ENCODE measurements around the gene MYG1. TPM values are rescaled to one million over a fixed set of nuclear protein-coding genes. Genes with fewer than 3 reads are reported as not detected.

Gene MYG1, protein sequence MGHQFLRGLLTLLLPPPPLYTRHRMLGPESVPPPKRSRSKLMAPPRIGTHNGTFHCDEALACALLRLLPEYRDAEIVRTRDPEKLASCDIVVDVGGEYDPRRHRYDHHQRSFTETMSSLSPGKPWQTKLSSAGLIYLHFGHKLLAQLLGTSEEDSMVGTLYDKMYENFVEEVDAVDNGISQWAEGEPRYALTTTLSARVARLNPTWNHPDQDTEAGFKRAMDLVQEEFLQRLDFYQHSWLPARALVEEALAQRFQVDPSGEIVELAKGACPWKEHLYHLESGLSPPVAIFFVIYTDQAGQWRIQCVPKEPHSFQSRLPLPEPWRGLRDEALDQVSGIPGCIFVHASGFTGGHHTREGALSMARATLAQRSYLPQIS
- total RNA-seq (2021) (102 and 111 TPM in 2 replicates), Bru-seq, nascent RNA (percentile 75 among the genes with signal in this experiment), BruChase-seq, experiment 1, labeled RNA remaining after a 2-hour chase (percentile 81 among the genes with signal in this experiment), BruChase-seq, experiment 2, labeled RNA remaining after a 6-hour chase (percentile 80 among the genes with signal in this experiment)
- long read RNA-seq, transcript C12orf10-205 (6 exons, 1,369 nt): minor isoform, 8 of 123 reads
- long read RNA-seq, transcript C12orf10-201 (7 exons, 1,192 nt): major isoform, 93 of 123 reads
- long read RNA-seq, partial matches to known transcripts: 5 of 123 reads
- long read RNA-seq, other reads (novel, unspliced or antisense): 11 of 123 reads

DNA sequence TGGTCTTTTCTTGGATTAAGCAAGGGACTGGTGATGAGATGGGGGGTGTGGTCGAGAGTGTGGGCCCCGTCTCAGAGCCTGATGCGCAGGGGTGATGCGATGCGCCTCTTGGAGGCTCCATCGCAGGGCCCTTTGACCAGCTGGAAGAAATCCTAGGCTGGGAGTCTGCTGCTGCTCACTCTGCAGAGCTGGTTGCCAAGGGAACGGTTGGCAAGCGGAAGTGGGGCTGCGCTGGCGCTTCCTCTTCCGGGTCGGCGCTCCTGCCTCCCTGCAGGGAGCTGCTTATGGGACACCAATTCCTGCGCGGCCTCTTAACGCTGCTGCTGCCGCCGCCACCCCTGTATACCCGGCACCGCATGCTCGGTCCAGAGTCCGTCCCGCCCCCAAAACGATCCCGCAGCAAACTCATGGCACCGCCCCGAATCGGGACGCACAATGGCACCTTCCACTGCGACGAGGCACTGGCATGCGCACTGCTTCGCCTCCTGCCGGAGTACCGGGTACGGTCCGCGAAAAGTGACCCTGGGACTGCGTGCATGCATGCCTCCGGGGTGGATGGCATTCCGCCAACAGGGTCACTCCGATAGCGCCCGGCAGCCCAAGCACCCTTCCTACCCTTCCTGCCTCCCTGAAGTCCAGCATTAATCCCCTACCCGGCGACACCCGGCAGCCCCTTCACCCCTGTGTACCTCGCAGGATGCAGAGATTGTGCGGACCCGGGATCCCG lies at the start of gene MYG1:
MYG1 (plus strand) TSS at position 242 of the 727 bp plus-strand sequence; CDS start at position 285, 43 bp downstream.
- H3K27me3 ChIP-seq (replicated peaks; ENCODE audit: insufficient read depth, low read depth, low read length, poor library complexity): no peaks in the 10 kb centered on the region
- CTCF ChIA-PET: interaction anchor here (0.7 to 1.8 kb wide), 2 partner anchors 22 to 86 kb away, joined by 4 to 11 read pairs; partner anchors contain the start of gene AAAS
- intact Hi-C loops (cut with micrococcal nuclease; ENCODE audit: unreplicated experiment): no loop called here
- peak within 1 kb of the TSS; percentile 73 for H3K4me3 ChIP-seq (ENCODE audit: low read depth, low read length, poor library complexity, severe bottlenecking)
- POLR2A ChIA-PET (ENCODE audit: low non-redundant PET): interaction anchor here (0.6 kb wide), 2 partner anchors 77 to 120 kb away, joined by 15 to 17 read pairs; no protein-coding TSS in a partner anchor
- H3K36me3 ChIP-seq (ENCODE audit: insufficient read depth, low read length, poor library complexity, severe bottlenecking): peaks cover 33% of the 10 kb centered on the region
- BruUV-seq (replicated peaks): no TSS peak
- DNase-seq (ENCODE audit: low spot score): peak; percentile 97
- peak within 1 kb of the TSS; percentile 78 for H3K27ac ChIP-seq (ENCODE audit: low read depth, low read length, poor library complexity, severe bottlenecking)
- peaks cover 13% of the 10 kb centered on the region for H3K4me1 ChIP-seq (ENCODE audit: insufficient read depth, low read length, poor library complexity, severe bottlenecking)
- TF ChIP-seq, protein P1, sequence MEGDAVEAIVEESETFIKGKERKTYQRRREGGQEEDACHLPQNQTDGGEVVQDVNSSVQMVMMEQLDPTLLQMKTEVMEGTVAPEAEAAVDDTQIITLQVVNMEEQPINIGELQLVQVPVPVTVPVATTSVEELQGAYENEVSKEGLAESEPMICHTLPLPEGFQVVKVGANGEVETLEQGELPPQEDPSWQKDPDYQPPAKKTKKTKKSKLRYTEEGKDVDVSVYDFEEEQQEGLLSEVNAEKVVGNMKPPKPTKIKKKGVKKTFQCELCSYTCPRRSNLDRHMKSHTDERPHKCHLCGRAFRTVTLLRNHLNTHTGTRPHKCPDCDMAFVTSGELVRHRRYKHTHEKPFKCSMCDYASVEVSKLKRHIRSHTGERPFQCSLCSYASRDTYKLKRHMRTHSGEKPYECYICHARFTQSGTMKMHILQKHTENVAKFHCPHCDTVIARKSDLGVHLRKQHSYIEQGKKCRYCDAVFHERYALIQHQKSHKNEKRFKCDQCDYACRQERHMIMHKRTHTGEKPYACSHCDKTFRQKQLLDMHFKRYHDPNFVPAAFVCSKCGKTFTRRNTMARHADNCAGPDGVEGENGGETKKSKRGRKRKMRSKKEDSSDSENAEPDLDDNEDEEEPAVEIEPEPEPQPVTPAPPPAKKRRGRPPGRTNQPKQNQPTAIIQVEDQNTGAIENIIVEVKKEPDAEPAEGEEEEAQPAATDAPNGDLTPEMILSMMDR (conservative IDR thresholded peaks at IDR 0.05; ENCODE audit: low read depth, low read length): 0 out of 2 replicates have a peak, but pooled peaks have one; percentile 24
- TF ChIP-seq EZH2 (IDR thresholded peaks at IDR 0.05; ENCODE audit: borderline replicate concordance, low read depth, low read length, poor library complexity, severe bottlenecking): no peak
- H3K9me3 ChIP-seq (ENCODE audit: low read depth, low read length, poor library complexity, severe bottlenecking): no peaks in the 10 kb centered on the region

DNA sequence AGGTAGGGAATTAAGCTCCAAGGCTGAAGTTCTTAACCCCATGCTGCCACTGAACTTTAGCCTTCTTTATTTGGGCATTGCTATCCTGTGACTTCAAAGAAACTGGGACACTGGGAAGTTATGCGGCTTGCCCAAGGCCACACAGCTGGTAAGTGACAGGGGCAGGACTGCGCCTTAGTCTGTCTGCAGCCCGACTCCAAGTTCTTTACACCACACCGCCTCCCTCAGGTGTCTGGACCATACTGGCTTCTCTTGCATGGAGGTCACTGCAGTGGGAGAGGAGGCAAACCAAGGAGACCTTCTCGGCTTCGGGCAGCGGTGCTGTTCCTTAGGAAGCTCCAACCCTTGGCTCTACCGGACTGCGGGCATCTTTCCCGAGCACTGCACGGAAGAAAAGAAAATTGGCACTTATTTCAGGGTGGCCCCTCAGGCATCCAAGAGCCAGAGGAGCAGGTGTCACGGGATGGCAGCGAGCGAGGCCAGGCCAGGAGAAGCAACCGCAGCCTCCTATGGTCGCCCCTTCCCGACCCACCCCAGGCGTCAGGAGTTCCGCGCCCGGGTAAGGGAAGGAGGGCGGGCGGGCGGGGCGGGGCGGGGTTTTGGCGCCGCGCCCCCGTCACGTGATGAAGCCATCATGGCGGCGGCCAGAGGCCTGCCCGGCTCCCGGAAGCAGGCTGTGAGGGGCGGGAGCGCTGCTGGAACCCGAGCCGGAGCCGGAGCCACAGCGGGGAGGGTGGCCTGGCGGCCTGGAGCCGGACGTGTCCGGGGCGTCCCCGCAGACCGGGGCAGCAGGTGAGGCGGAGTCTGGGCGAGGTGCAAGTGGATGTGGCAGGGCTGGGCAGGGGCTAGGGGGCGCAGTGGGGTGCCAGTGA lies 47.8 kb upstream of the MYG1 start:
- CTCF ChIA-PET: interaction anchor here (1.3 kb wide), 1 partner anchor 38 kb away, joined by 3 read pairs; no protein-coding TSS in a partner anchor
- peak; percentile 80 for DNase-seq (ENCODE audit: low spot score)
- Histone ChIP-seq H3K36me3 (ENCODE audit: insufficient read depth, low read length, poor library complexity, severe bottlenecking) (no peaks in the 10 kb centered on the region), H3K9me3 (ENCODE audit: low read depth, low read length, poor library complexity, severe bottlenecking) (no peaks in the 10 kb centered on the region), H3K27me3 (replicated peaks; ENCODE audit: insufficient read depth, low read depth, low read length, poor library complexity) (no peaks in the 10 kb centered on the region), H3K4me1 (ENCODE audit: insufficient read depth, low read length, poor library complexity, severe bottlenecking) (peaks cover 6% of the 10 kb centered on the region), H3K4me3 (ENCODE audit: low read depth, low read length, poor library complexity, severe bottlenecking) (peak overlapping the region; percentile 82), H3K27ac (ENCODE audit: low read depth, low read length, poor library complexity, severe bottlenecking) (peak overlapping the region; percentile 68)
- intact Hi-C loops (cut with micrococcal nuclease; ENCODE audit: unreplicated experiment): no loop called here
- POLR2A ChIA-PET (ENCODE audit: low non-redundant PET): no interaction called here
- BruUV-seq (replicated peaks): no TSS peak
- no peak for TF ChIP-seq EZH2 (IDR thresholded peaks at IDR 0.05; ENCODE audit: borderline replicate concordance, low read depth, low read length, poor library complexity, severe bottlenecking)
- TF ChIP-seq, protein P1 (conservative IDR thresholded peaks at IDR 0.05; ENCODE audit: low read depth, low read length): peak; percentile 41
